ENCODE results near the gene CDH9. TPM values are rescaled to one million over a fixed set of nuclear protein-coding genes. Genes with fewer than 3 reads are reported as not detected.

CDH9 gene
- total and polyA plus RNA-seq, 9 donors: not detected

DNA sequence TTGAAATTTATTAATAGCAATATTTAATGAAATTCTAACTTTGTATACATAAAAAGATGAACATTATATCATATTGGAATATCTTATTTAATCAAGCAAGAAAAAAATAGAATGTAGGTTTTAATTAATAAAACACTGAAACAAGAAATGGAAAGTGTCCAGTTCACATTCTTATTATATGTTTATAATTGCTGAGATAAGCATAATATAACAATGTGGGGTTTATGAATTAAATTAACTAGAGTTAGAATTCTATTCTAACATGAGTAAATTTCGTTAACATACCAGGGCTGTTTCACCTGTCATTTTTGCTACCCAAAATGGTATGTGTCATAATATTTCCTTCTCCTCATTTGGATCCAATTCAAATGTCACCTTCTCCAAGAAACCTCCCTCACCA, 12.3 kb downstream of the CDH9 start:
- H3K27ac ChIP-seq: no peak overlapping the region
- intact Hi-C loops (cut with DNase I): no loop called here
- no peak overlapping the region for H3K4me3 ChIP-seq
- H3K36me3 ChIP-seq: no peaks in the 10 kb centered on the region
- WGBS, 3 donors: 45 to 64% (median 57%) methylated on average over 1 of the region's 1 CpG
- no peaks in the 10 kb centered on the region for H3K4me1 ChIP-seq (ENCODE audit: insufficient read depth)
- no peaks in the 10 kb centered on the region for H3K9me3 ChIP-seq
- H3K27me3 ChIP-seq: no peaks in the 10 kb centered on the region
- TF ChIP-seq, protein P1, sequence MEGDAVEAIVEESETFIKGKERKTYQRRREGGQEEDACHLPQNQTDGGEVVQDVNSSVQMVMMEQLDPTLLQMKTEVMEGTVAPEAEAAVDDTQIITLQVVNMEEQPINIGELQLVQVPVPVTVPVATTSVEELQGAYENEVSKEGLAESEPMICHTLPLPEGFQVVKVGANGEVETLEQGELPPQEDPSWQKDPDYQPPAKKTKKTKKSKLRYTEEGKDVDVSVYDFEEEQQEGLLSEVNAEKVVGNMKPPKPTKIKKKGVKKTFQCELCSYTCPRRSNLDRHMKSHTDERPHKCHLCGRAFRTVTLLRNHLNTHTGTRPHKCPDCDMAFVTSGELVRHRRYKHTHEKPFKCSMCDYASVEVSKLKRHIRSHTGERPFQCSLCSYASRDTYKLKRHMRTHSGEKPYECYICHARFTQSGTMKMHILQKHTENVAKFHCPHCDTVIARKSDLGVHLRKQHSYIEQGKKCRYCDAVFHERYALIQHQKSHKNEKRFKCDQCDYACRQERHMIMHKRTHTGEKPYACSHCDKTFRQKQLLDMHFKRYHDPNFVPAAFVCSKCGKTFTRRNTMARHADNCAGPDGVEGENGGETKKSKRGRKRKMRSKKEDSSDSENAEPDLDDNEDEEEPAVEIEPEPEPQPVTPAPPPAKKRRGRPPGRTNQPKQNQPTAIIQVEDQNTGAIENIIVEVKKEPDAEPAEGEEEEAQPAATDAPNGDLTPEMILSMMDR (IDR thresholded peaks at IDR 0.05): no peak
- no peak for TF ChIP-seq EP300 (IDR thresholded peaks at IDR 0.05)
- TF ChIP-seq POLR2A (IDR thresholded peaks at IDR 0.05): no peak
- no peak for DNase-seq

DNA sequence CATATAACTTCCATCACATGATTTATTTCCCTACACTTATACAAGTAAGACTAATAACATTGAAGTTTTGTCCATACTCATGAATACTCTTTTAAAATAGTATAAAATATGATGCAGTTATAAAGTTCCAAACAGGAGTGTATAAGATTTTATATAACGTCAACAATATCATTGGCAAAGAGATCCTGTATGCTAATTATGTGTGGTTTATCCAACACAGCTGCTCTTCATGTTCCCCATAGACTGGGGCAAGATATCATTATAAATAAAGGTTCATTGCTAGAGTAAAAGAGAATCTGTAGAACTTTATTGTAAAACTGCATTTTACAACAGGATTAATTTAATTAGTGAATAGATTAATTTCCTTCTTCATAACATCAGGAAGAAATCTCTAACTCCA, 16.9 kb downstream of the CDH9 start:
- H3K4me1 ChIP-seq (ENCODE audit: insufficient read depth): no peaks in the 10 kb centered on the region
- no peaks in the 10 kb centered on the region for H3K36me3 ChIP-seq
- TF ChIP-seq, protein P1 (IDR thresholded peaks at IDR 0.05): no peak
- no peak for TF ChIP-seq EP300 (IDR thresholded peaks at IDR 0.05)
- TF ChIP-seq POLR2A (IDR thresholded peaks at IDR 0.05): no peak
- 18 to 41% (median 23%) methylated on average over 1 of the region's 1 CpG for WGBS, 3 donors
- no peaks in the 10 kb centered on the region for H3K9me3 ChIP-seq
- DNase-seq: no peak
- peaks cover 3% of the 10 kb centered on the region for H3K27me3 ChIP-seq
- H3K27ac ChIP-seq: no peak overlapping the region
- intact Hi-C loops (cut with DNase I): no loop called here
- no peak overlapping the region for H3K4me3 ChIP-seq

DNA sequence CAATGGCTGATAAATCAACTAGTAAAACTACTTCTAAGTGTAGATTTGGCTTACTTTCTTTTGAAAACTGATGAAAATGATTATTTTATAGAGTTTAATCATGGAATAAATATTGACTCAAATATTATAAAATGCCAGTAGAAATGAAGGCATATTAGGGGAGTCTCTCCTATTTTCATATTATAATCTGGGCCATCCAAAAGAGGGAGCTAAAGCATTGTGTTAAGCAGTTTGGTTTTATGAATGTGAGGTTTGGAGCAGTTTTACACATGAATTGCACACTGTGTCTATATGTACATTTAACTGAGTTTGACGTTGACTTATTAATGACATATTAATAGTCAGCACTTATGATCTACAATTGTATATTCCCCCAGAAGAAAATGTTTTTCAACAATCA, 17.4 kb downstream of the CDH9 start:
- no peak overlapping the region for H3K4me3 ChIP-seq
- H3K36me3 ChIP-seq: no peaks in the 10 kb centered on the region
- TF ChIP-seq POLR2A (IDR thresholded peaks at IDR 0.05): no peak
- TF ChIP-seq, protein P1 (IDR thresholded peaks at IDR 0.05): no peak
- TF ChIP-seq EP300 (IDR thresholded peaks at IDR 0.05): no peak
- DNase-seq: no peak
- H3K4me1 ChIP-seq (ENCODE audit: insufficient read depth): no peaks in the 10 kb centered on the region
- no peaks in the 10 kb centered on the region for H3K9me3 ChIP-seq
- intact Hi-C loops (cut with DNase I): no loop called here
- 10 to 23% (median 13%) methylated on average over 1 of the region's 1 CpG for WGBS, 3 donors
- peaks cover 3% of the 10 kb centered on the region for H3K27me3 ChIP-seq
- H3K27ac ChIP-seq: no peak overlapping the region

DNA sequence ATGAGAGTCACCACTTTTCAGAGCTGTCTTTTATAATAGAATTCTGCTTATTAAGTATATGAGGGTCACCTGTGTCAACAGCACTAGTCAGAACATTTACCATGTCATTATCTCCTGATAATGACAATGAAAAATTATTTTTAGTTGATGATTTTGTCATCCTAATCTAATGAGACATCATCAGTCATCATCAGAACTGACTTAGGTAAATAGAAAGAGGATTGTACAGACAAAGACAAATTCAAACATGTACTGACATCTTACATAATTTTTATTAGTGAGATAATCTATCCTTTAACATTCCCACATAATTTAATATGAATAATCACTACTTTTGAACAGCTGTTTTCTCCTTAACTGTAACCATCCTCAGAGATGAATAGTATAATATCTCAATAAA, 22.6 kb downstream of the CDH9 start:
- Histone ChIP-seq H3K36me3 (no peaks in the 10 kb centered on the region), H3K27ac (no peak overlapping the region), H3K27me3 (peaks cover 3% of the 10 kb centered on the region), H3K9me3 (no peaks in the 10 kb centered on the region), H3K4me1 (ENCODE audit: insufficient read depth) (no peaks in the 10 kb centered on the region), H3K4me3 (no peak overlapping the region)
- intact Hi-C loops (cut with DNase I): no loop called here
- DNase-seq: no peak
- TF ChIP-seq EP300 (IDR thresholded peaks at IDR 0.05) (no peak), POLR2A (IDR thresholded peaks at IDR 0.05) (no peak)
- TF ChIP-seq, protein P1 (IDR thresholded peaks at IDR 0.05): no peak

DNA sequence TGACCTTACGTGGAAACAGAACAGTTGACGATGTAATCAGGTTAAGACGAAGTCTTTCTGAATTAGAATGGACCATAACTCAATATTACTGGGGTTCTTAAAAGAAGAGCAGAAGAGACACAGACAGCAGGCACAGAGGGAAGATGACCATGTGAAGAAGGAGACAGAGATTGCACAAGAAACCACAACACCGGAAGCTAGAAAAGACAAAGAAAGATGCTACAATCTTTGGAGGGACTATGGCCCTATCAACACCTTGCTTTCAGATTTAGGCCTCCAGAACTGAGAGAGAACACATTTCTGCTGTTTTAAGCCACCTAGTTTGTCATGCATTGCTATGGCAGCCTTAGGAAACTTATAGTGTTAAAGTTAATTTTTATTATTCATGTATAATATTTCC, 27.1 kb downstream of the CDH9 start:
- no peak for DNase-seq
- intact Hi-C loops (cut with DNase I): no loop called here
- H3K27ac ChIP-seq: no peak overlapping the region
- H3K27me3 ChIP-seq: no peaks in the 10 kb centered on the region
- no peaks in the 10 kb centered on the region for H3K9me3 ChIP-seq
- H3K4me3 ChIP-seq: no peak overlapping the region
- no peak for TF ChIP-seq POLR2A (IDR thresholded peaks at IDR 0.05)
- TF ChIP-seq, protein P1 (IDR thresholded peaks at IDR 0.05): no peak
- no peak for TF ChIP-seq EP300 (IDR thresholded peaks at IDR 0.05)
- H3K4me1 ChIP-seq (ENCODE audit: insufficient read depth): no peaks in the 10 kb centered on the region
- 83 to 87% (median 85%) methylated on average over 4 of the region's 4 CpGs for WGBS, 3 donors
- H3K36me3 ChIP-seq: no peaks in the 10 kb centered on the region
